Measurements from ENCODE around the gene ABHD12B. TPM values are rescaled to one million over a fixed set of nuclear protein-coding genes. Genes with fewer than 3 reads are reported as not detected.
"Not testable (repeated sequence)": the region's sequence is repeated elsewhere in the genome, so short reads cannot be mapped to it uniquely, and the experiment has no call there.

ABHD12B gene
- total RNA-seq, 2 experiments from 2014 or later = not detected

GRCh38 chr14:50882932-50883826, 11.3 kb downstream of the ABHD12B start:
- Mint-ChIP-seq H3K4me3 (no peak overlapping the region), H3K9me3 (ENCODE audit: low read depth) (no peaks in the 10 kb centered on the region), H3K36me3 (no peaks in the 10 kb centered on the region), H3K4me1 (no peaks in the 10 kb centered on the region), H3K27me3 (peaks cover 64% of the 10 kb centered on the region), H3K27ac (no peak overlapping the region)
- ATAC-seq (no peak), DNase-seq (no peak)
- CTCF ChIA-PET = no interaction called here

- DNase-seq = no peak
- CTCF ChIA-PET = no interaction called here
- peaks cover 62% of the 10 kb centered on the region for H3K27me3 Mint-ChIP-seq
- no peak overlapping the region for H3K4me3 Mint-ChIP-seq
- H3K36me3 Mint-ChIP-seq = no peaks in the 10 kb centered on the region
- no peak for ATAC-seq
- H3K4me1 Mint-ChIP-seq = no peaks in the 10 kb centered on the region
- H3K9me3 Mint-ChIP-seq (ENCODE audit: low read depth) = no peaks in the 10 kb centered on the region
- H3K27ac Mint-ChIP-seq = no peak overlapping the region
Observed at GRCh38 chr14:50883827-50884197, 12.0 kb downstream of the ABHD12B start.

DNA sequence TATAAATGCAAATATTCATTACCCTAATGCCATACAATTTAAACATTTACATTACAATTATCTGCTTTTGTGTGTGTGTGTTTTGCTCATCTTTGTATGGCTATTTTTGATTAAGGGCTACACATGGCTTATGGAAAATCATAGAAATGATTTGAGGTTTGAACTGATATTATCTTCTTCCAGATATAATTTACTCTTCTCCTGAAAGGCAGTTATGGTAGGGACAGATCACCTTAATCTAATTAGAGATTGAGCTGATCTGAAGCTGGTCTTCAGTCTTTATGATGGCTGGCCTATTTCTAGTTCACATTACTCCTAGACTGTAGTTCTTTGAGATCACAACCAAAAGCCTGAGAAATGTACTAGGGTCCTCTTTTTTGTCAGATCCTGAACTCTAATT, 15.6 kb downstream of the ABHD12B start:
- DNase-seq = no peak
- no peak for ATAC-seq
- H3K9me3 Mint-ChIP-seq (ENCODE audit: low read depth) = no peaks in the 10 kb centered on the region
- H3K4me3 Mint-ChIP-seq = no peak overlapping the region
- no peaks in the 10 kb centered on the region for H3K36me3 Mint-ChIP-seq
- H3K4me1 Mint-ChIP-seq = no peaks in the 10 kb centered on the region
- peaks cover 38% of the 10 kb centered on the region for H3K27me3 Mint-ChIP-seq
- CTCF ChIA-PET = no interaction called here
- H3K27ac Mint-ChIP-seq = no peak overlapping the region

DNA sequence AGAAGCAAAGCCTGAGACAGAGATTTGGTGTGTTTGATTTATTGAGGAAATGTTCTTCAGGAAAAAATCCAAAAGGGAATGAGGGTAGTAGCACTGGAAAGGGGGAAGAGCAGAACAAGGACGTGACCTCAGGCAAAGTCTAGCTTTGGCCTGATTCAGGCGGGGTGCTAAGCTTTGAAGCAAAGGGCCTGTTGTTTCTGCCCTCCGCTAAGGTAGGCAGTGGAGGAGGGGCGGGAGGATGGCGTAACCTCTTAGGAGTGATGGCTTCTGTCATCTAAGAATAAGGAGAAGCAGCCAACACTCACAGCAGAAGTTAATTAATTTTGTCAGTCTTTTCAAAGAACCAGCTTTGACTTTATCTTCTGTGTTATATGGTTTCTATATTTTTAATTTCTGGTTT, 20.4 kb downstream of the ABHD12B start:
- Mint-ChIP-seq H3K4me3 (no peak overlapping the region), H3K4me1 (no peaks in the 10 kb centered on the region), H3K36me3 (no peaks in the 10 kb centered on the region), H3K9me3 (ENCODE audit: low read depth) (no peaks in the 10 kb centered on the region), H3K27ac (no peak overlapping the region), H3K27me3 (peaks cover 8% of the 10 kb centered on the region)
- CTCF ChIA-PET = no interaction called here
- no peak for DNase-seq
- ATAC-seq = no peak

GRCh38 chr14:50896421-50896820, 24.6 kb downstream of the ABHD12B start:
- CTCF ChIA-PET; H3K9me3 Mint-ChIP-seq (ENCODE audit: low read depth): not testable (repeated sequence)

DNA sequence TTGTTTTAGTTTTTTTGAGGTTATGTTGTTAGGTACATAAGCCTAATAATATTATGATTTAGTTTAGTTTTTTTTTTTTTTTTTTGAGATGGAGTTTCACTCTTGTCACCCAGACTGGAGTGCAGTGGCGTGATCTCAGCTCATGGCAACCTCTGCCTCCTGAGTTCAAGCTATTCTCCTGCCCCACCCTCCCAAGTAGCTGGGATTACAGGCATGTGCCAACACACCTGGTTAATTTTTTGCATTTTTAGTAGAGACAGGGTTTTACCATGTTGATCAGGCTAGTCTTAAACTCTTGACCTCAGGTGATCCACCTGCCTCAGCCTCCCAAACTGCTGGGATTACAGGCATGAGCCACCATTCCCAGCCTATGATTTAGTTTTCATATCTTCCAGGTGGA, 25.2 kb downstream of the ABHD12B start:
- CTCF ChIA-PET; DNase-seq; H3K27ac Mint-ChIP-seq; H3K36me3 Mint-ChIP-seq; ATAC-seq; H3K4me1 Mint-ChIP-seq; H3K9me3 Mint-ChIP-seq (ENCODE audit: low read depth); H3K4me3 Mint-ChIP-seq: not testable (repeated sequence)
- H3K27me3 Mint-ChIP-seq = peaks cover 16% of the 10 kb centered on the region

More at GRCh38 chr14:50896421-50896820, 24.6 kb downstream of the ABHD12B start:
- not testable (repeated sequence) for H3K27ac Mint-ChIP-seq, H3K4me1 Mint-ChIP-seq, ATAC-seq, DNase-seq, H3K36me3 Mint-ChIP-seq, H3K4me3 Mint-ChIP-seq
- H3K27me3 Mint-ChIP-seq = peaks cover 14% of the 10 kb centered on the region

DNA sequence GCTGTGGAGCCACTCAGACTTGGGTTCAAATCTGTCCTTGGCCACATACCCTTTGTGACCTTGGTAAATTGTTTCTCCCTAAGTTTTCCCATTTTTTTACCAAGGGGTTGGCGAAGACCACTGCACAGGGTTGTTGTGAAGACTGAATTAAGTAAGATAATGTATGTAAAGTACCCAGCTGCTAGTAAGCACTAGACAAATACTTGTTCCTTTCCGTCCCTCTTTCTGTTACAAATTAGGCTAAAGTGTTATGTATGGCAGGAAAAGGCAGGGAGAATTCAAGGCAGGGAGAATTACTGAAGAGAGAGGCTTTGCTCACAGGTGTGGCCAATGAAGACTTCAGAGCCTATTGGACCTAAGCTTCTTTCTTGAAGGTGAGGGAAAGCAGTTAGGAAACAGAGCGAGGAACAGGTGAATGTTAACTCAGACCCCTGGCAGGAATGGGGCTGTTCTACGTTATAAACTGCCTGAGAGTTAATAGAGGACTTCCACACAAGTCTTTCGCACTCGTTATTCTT, 25.9 kb downstream of the ABHD12B start:
- Mint-ChIP-seq H3K27me3 (peaks cover 21% of the 10 kb centered on the region), H3K9me3 (ENCODE audit: low read depth) (no peaks in the 10 kb centered on the region)
- no peak for ATAC-seq

GRCh38 chr14:50901361-50901760, 29.5 kb downstream of the ABHD12B start:
- H3K36me3 Mint-ChIP-seq = no peaks in the 10 kb centered on the region
- peaks cover 21% of the 10 kb centered on the region for H3K27me3 Mint-ChIP-seq
- DNase-seq = no peak
- H3K27ac Mint-ChIP-seq = no peak overlapping the region
- no peaks in the 10 kb centered on the region for H3K9me3 Mint-ChIP-seq (ENCODE audit: low read depth)
- no peak overlapping the region for H3K4me3 Mint-ChIP-seq
- no peaks in the 10 kb centered on the region for H3K4me1 Mint-ChIP-seq
- CTCF ChIA-PET = no interaction called here
- no peak for ATAC-seq

More for the DNA sequence above, 25.9 kb downstream of the ABHD12B start:
- H3K4me3 Mint-ChIP-seq = no peak overlapping the region
- no peak for DNase-seq
- no peak overlapping the region for H3K27ac Mint-ChIP-seq
- H3K4me1 Mint-ChIP-seq = no peaks in the 10 kb centered on the region
- no peaks in the 10 kb centered on the region for H3K36me3 Mint-ChIP-seq
- CTCF ChIA-PET = no interaction called here

- no peak for DNase-seq
- no peaks in the 10 kb centered on the region for H3K9me3 Mint-ChIP-seq (ENCODE audit: low read depth)
- H3K36me3 Mint-ChIP-seq = no peaks in the 10 kb centered on the region
- no peaks in the 10 kb centered on the region for H3K4me1 Mint-ChIP-seq
- ATAC-seq = no peak
- no peak overlapping the region for H3K27ac Mint-ChIP-seq
- H3K27me3 Mint-ChIP-seq = peaks cover 13% of the 10 kb centered on the region
- CTCF ChIA-PET = no interaction called here
- no peak overlapping the region for H3K4me3 Mint-ChIP-seq
Observed at GRCh38 chr14:50904719-50905118, 32.9 kb downstream of the ABHD12B start.

DNA sequence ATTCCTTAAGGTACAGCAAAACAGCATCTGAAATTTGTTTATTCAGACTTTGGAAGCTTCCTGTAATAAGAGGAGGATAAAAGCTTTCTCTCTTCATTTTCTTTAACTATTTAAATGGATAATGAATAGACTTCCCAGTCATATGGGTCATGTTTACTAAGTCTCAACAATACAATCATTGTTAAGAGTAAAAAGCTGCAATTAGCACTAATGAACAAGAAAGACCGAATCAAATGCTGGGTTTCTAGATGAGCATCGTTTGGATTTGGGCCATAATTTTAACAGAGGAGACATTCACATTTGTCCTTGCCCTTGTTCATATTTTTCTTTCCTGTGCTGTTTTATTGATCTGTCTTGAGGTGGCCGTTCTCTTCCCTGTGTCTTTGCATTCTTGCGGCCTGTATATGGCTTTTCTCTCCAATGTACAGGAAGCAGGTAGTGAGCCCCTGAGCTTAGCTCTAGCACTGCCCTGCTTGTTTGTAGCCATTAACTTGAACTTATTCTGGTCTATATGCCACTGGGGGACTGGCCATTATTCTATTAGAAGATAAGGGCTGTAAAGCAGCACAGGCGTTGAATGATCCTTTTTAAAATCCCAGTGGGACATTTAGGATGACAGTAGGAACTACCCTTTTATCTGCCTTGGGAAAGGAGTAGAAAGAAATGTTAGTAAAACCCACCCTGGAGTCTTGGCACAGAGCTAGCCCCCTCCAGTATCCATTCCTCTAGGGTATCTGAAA, 34.6 kb downstream of the ABHD12B start:
- no peak for ATAC-seq
- Mint-ChIP-seq H3K27ac (no peak overlapping the region), H3K27me3 (peaks cover 9% of the 10 kb centered on the region), H3K9me3 (ENCODE audit: low read depth) (no peaks in the 10 kb centered on the region), H3K4me1 (no peaks in the 10 kb centered on the region), H3K36me3 (no peaks in the 10 kb centered on the region), H3K4me3 (no peak overlapping the region)
- CTCF ChIA-PET = no interaction called here
- no peak for DNase-seq

- Mint-ChIP-seq H3K27ac (no peak overlapping the region), H3K36me3 (no peaks in the 10 kb centered on the region), H3K4me3 (no peak overlapping the region), H3K4me1 (no peaks in the 10 kb centered on the region), H3K27me3 (peaks cover 7% of the 10 kb centered on the region), H3K9me3 (ENCODE audit: low read depth) (no peaks in the 10 kb centered on the region)
- ATAC-seq (no peak), DNase-seq (no peak)
- CTCF ChIA-PET = no interaction called here
Observed at GRCh38 chr14:50910495-50911420, 38.9 kb downstream of the ABHD12B start.

DNA sequence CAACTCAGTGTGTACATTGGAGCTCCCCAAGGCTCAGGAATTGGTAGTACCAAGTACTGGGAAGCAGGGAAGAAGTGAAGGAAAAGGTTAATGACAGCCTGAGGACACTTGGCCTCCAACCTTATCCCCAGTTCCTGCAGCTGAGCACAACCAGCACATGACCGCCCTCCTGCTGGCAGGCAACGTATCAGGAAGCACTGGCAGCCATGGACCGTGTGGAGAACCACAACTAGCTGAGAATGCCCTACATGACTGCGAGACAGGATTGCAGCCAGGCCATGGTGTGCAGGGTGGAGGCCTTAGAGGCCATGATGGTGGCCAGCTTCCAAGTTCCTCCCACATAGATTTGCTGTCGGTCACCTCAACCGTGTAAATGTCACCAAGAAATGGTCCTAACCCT, 45.6 kb downstream of the ABHD12B start:
- H3K27me3 Mint-ChIP-seq = peaks cover 28% of the 10 kb centered on the region
- no peaks in the 10 kb centered on the region for H3K4me1 Mint-ChIP-seq
- H3K27ac Mint-ChIP-seq = no peak overlapping the region
- no peaks in the 10 kb centered on the region for H3K36me3 Mint-ChIP-seq
- ATAC-seq = no peak
- no peak for DNase-seq
- no peak overlapping the region for H3K4me3 Mint-ChIP-seq
- CTCF ChIA-PET = no interaction called here
- H3K9me3 Mint-ChIP-seq (ENCODE audit: low read depth) = no peaks in the 10 kb centered on the region

DNA sequence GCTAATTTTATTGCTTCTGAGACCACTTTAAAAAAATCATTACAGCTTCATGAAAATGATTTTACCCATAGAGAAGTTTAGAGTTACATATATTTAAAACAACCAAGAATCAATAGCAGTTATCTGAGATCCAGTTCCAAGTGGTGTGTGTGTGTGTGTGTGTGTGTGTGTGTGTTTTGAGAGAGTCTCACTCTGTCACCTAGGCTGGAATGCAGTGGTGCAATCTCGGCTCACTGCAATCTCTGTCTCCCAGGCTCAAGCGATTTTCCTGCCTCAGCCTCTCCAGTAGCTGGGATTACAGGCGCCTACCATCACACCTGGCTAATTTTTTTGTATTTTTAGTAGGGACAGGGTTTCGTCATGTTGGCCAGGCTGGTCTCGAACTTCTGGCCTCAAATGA, 47.7 kb downstream of the ABHD12B start:
- H3K4me3 Mint-ChIP-seq; ATAC-seq; DNase-seq; CTCF ChIA-PET; H3K4me1 Mint-ChIP-seq; H3K9me3 Mint-ChIP-seq (ENCODE audit: low read depth); H3K36me3 Mint-ChIP-seq; H3K27ac Mint-ChIP-seq: not testable (repeated sequence)
- H3K27me3 Mint-ChIP-seq = peaks cover 28% of the 10 kb centered on the region
